ENCODE results near the gene SLC17A8.
"Not testable (repeated sequence)": the region's sequence is repeated elsewhere in the genome, so short reads cannot be mapped to it uniquely, and the experiment has no call there.

SLC17A8 gene

GRCh38 chr12:100356644-100357223, at the start of gene SLC17A8:
SLC17A8 (plus strand) TSS chr12:100357074; CDS start chr12:100357392, 318 bp downstream.
- no peak for DNase-seq

- DNase-seq, result not testable (repeated sequence)
Measured at GRCh38 chr12:100308138-100308537, 48.7 kb upstream of the SLC17A8 start.

GRCh38 chr12:100311317-100311716, 45.6 kb upstream of the SLC17A8 start:
- DNase-seq, result no peak

- DNase-seq, result no peak
Measured at GRCh38 chr12:100317371-100317770, 39.5 kb upstream of the SLC17A8 start.

GRCh38 chr12:100324498-100324897, 32.4 kb upstream of the SLC17A8 start:
- no peak for DNase-seq

GRCh38 chr12:100326208-100326607, 30.7 kb upstream of the SLC17A8 start:
- no peak for DNase-seq

GRCh38 chr12:100329800-100330199, 27.1 kb upstream of the SLC17A8 start:
- DNase-seq, result no peak

- DNase-seq, result no peak
Measured at GRCh38 chr12:100331871-100332270, 25.0 kb upstream of the SLC17A8 start.

- no peak for DNase-seq
Measured at GRCh38 chr12:100332852-100333251, 24.0 kb upstream of the SLC17A8 start.

GRCh38 chr12:100337299-100337698, 19.6 kb upstream of the SLC17A8 start:
- DNase-seq, result no peak

- DNase-seq, result no peak
Measured at GRCh38 chr12:100337727-100338126, 19.1 kb upstream of the SLC17A8 start.

- DNase-seq, result no peak
Measured at GRCh38 chr12:100339071-100339470, 17.8 kb upstream of the SLC17A8 start.

GRCh38 chr12:100342897-100343296, 14.0 kb upstream of the SLC17A8 start:
- not testable (repeated sequence) for DNase-seq

GRCh38 chr12:100344351-100344750, 12.5 kb upstream of the SLC17A8 start:
- not testable (repeated sequence) for DNase-seq

GRCh38 chr12:100345020-100345767, 11.7 kb upstream of the SLC17A8 start:
- DNase-seq, result no peak

GRCh38 chr12:100346660-100347059, 10.2 kb upstream of the SLC17A8 start:
- peak; percentile 81 for DNase-seq

GRCh38 chr12:100348657-100349454, 8.0 kb upstream of the SLC17A8 start:
- peak; percentile 59 for DNase-seq

GRCh38 chr12:100359248-100359647, 2.4 kb downstream of the SLC17A8 start:
- no peak for DNase-seq

- no peak for DNase-seq
Measured at GRCh38 chr12:100359822-100360221, 2.9 kb downstream of the SLC17A8 start.

- DNase-seq, result no peak
Measured at GRCh38 chr12:100360450-100360849, 3.6 kb downstream of the SLC17A8 start.

- no peak for DNase-seq
Measured at GRCh38 chr12:100364324-100364723, 7.5 kb downstream of the SLC17A8 start.

GRCh38 chr12:100365411-100365810, 8.5 kb downstream of the SLC17A8 start:
- DNase-seq, result no peak

GRCh38 chr12:100368066-100368465, 11.2 kb downstream of the SLC17A8 start:
- DNase-seq, result no peak

- DNase-seq, result no peak
Measured at GRCh38 chr12:100371146-100371545, 14.3 kb downstream of the SLC17A8 start.

Data from NCI-H510A treated with DMSO at 0.1 percent for 48 hours (cell line).